HEK293 (cell line): Measurements from ENCODE around the gene ICE1.

Source experiments
- CTCF ChIA-PET: fragments of 350-600 bp; formaldehyde crosslinking; extraction: SDS; loops from one replicate; lab custom pipeline; 2021; ENCODE audit warnings: antibody characterized with exemption; lab: Yijun Ruan, JAX
- POLR2A ChIA-PET: fragments of 300-600 bp; formaldehyde crosslinking; extraction: SDS; loops from one replicate; lab custom pipeline; 2020; ENCODE audit warnings: antibody characterized with exemption, inconsistent platforms; lab: Yijun Ruan, JAX
- H3K27ac ChIP-seq: fragments of 200-500 bp; sonication (Bioruptor generic); 2 replicates; pipeline ENCODE4 v1.5.1; 2014; ENCODE audit warnings: low read depth, low read length, control low read depth, inconsistent platforms; ENCODE audit errors: extremely low read depth
- H3K36me3 ChIP-seq, 2 experiments: fragments of 200-500 bp in 1 of 2; sonication (Bioruptor generic) in 1 of 2; 1 replicate in 1 of 2; 2 replicates in 1 of 2; pipeline ENCODE4 v1.5.1; 2014 to 2017; ENCODE audit warnings: inconsistent platforms in 2 of 2, low read length in 2 of 2; ENCODE audit not compliant: control insufficient read depth in 2 of 2, insufficient read depth in 1 of 2
- H3K4me1 ChIP-seq: fragments of 200-500 bp; sonication (Bioruptor generic); 2 replicates; pipeline ENCODE4 v1.5.1; 2014; ENCODE audit warnings: mild to moderate bottlenecking, low read length, inconsistent platforms; ENCODE audit not compliant: control insufficient read depth, insufficient read depth
- H3K4me3 ChIP-seq: 2 replicates; pipeline ENCODE4 v1.5.1; 2011; ENCODE audit warnings: low read depth, mild to moderate bottlenecking, control low read depth, low read length, moderate library complexity
- H3K9me3 ChIP-seq: fragments of 200-500 bp; sonication (Bioruptor generic); 2 replicates; pipeline ENCODE4 v1.5.1; 2014; ENCODE audit warnings: low read depth, low read length, inconsistent platforms; ENCODE audit not compliant: control insufficient read depth, insufficient read depth
- HIC1 ChIP-seq: fragments of 450-650 bp; formaldehyde crosslinking; IDR thresholded peaks from 2 replicates; pipeline ENCODE4 v1.5.1; 2016; ENCODE audit warnings: missing biosample characterization, missing genetic modification characterization
- HOXA7 ChIP-seq: sonication (generic); formaldehyde crosslinking; IDR thresholded peaks from 2 replicates; pipeline ENCODE4 v1.8.1; 2022; ENCODE audit warnings: missing genetic modification reagents, borderline replicate concordance
- KLF16 ChIP-seq: fragments of 450-650 bp; formaldehyde crosslinking; IDR thresholded peaks from 2 replicates; pipeline ENCODE4 v1.5.1; 2017; ENCODE audit warnings: missing biosample characterization, missing genetic modification characterization
- YY2 ChIP-seq: fragments of 450-650 bp; formaldehyde crosslinking; IDR thresholded peaks from 2 replicates; pipeline ENCODE4 v1.5.1; 2016; ENCODE audit warnings: missing biosample characterization, missing genetic modification characterization
- ZBTB1 ChIP-seq: fragments of 450-650 bp; formaldehyde crosslinking; IDR thresholded peaks from 2 replicates; pipeline ENCODE4 v1.5.1; 2016; ENCODE audit warnings: missing biosample characterization, missing genetic modification characterization
- ZBTB7A ChIP-seq: fragments of 450-650 bp; formaldehyde crosslinking; IDR thresholded peaks from 2 replicates; pipeline ENCODE4 v1.5.1; 2016; ENCODE audit warnings: low read depth, missing biosample characterization, missing genetic modification characterization
- ZFP69B ChIP-seq: fragments of 450-650 bp; formaldehyde crosslinking; IDR thresholded peaks from 2 replicates; pipeline ENCODE4 v1.5.1; 2016; ENCODE audit warnings: missing biosample characterization, missing genetic modification characterization
- ZNF114 ChIP-seq: fragments of 450-650 bp; formaldehyde crosslinking; IDR thresholded peaks from 2 replicates; pipeline ENCODE4 v1.5.0; 2017; ENCODE audit warnings: missing biosample characterization, missing genetic modification characterization
- ZNF169 ChIP-seq: fragments of 450-650 bp; formaldehyde crosslinking; IDR thresholded peaks from 2 replicates; pipeline ENCODE4 v1.5.1; 2016; ENCODE audit warnings: missing biosample characterization, missing genetic modification characterization
- ZNF366 ChIP-seq: fragments of 450-650 bp; formaldehyde crosslinking; conservative IDR thresholded peaks from 2 replicates; pipeline ENCODE4 v1.5.1; 2016; ENCODE audit warnings: missing biosample characterization, missing genetic modification characterization
- ZNF433 ChIP-seq: fragments of 450-650 bp; formaldehyde crosslinking; IDR thresholded peaks from 2 replicates; pipeline ENCODE4 v1.5.1; 2016; ENCODE audit warnings: missing biosample characterization, missing genetic modification characterization, low read depth
- ZNF514 ChIP-seq: fragments of 450-650 bp; formaldehyde crosslinking; IDR thresholded peaks from 2 replicates; pipeline ENCODE4 v1.5.1; 2016; ENCODE audit warnings: missing biosample characterization, missing genetic modification characterization
- ZNF518A ChIP-seq: fragments of 450-650 bp; formaldehyde crosslinking; conservative IDR thresholded peaks from 2 replicates; pipeline ENCODE4 v1.5.1; 2016; ENCODE audit warnings: low read depth, missing biosample characterization, missing genetic modification characterization
- ZNF521 ChIP-seq: fragments of 450-650 bp; formaldehyde crosslinking; IDR thresholded peaks from 2 replicates; pipeline ENCODE4 v1.5.1; 2017; ENCODE audit warnings: missing biosample characterization, mild to moderate bottlenecking, missing genetic modification characterization
- ZNF530 ChIP-seq: fragments of 450-650 bp; formaldehyde crosslinking; IDR thresholded peaks from 2 replicates; pipeline ENCODE4 v1.5.1; 2016; ENCODE audit warnings: low read depth, missing biosample characterization, missing genetic modification characterization
- ZNF544 ChIP-seq: fragments of 450-650 bp; formaldehyde crosslinking; IDR thresholded peaks from 2 replicates; pipeline ENCODE4 v1.5.0; 2017; ENCODE audit warnings: missing biosample characterization, missing genetic modification characterization
- ZNF549 ChIP-seq: fragments of 450-650 bp; IDR thresholded peaks from 2 replicates; pipeline ENCODE4 v1.5.1; 2018; ENCODE audit warnings: missing biosample characterization, missing genetic modification characterization, mild to moderate bottlenecking, inconsistent platforms, moderate library complexity
- ZNF555 ChIP-seq: fragments of 450-650 bp; formaldehyde crosslinking; conservative IDR thresholded peaks from 2 replicates; pipeline ENCODE4 v1.5.1; 2017; ENCODE audit warnings: missing biosample characterization, mild to moderate bottlenecking, missing genetic modification characterization, inconsistent platforms
- ZNF596 ChIP-seq: fragments of 450-650 bp; IDR thresholded peaks from 2 replicates; pipeline ENCODE4 v1.5.0; 2018; ENCODE audit warnings: missing biosample characterization, mild to moderate bottlenecking, missing genetic modification characterization, moderate library complexity
- ZNF747 ChIP-seq: fragments of 450-650 bp; formaldehyde crosslinking; IDR thresholded peaks from 2 replicates; pipeline ENCODE4 v1.5.1; 2016; ENCODE audit warnings: missing biosample characterization, missing genetic modification characterization
- ZNF843 ChIP-seq: fragments of 450-650 bp; formaldehyde crosslinking; IDR thresholded peaks from 2 replicates; pipeline ENCODE4 v1.5.1; 2016; ENCODE audit warnings: missing biosample characterization, missing genetic modification characterization
- ZSCAN16 ChIP-seq: fragments of 450-650 bp; formaldehyde crosslinking; IDR thresholded peaks from 2 replicates; pipeline ENCODE4 v1.5.1; 2016; ENCODE audit warnings: missing biosample characterization, missing genetic modification characterization
- TF ChIP-seq, protein P1 (sequence below): fragments of 450-650 bp; formaldehyde crosslinking; IDR thresholded peaks from 2 replicates; pipeline ENCODE4 v1.5.1; 2016; ENCODE audit warnings: missing biosample characterization, missing genetic modification characterization

Gene ICE1

DNA sequence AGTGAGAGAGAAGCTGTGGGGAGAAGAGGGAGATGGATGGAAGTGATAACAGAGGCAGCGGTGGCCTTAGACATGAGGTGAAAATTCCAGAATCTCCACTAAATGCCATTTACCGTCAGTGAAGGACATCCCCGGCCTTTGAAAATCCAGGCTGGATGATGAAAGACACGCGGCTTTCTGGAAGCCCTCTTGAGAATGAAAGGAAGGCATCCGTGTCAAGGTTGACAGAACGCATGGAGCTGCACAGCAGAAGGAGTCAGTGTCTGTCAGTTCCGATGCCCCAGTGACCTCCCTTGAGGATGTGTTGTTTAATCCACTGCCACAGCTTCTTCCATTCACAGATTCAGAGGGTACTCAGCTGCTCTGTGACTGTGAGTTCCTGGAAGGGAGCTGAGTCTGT, 114.9 kb downstream of the ICE1 start (continued):
- no peak for TF ChIP-seq ZSCAN16 (tag by site-specific recombination)
- TF ChIP-seq KLF16 (tag by site-specific recombination), result no peak
- no peak for TF ChIP-seq HOXA7
- TF ChIP-seq ZNF514 (tag by site-specific recombination), result no peak

- Histone ChIP-seq H3K4me3 (no peak overlapping the region), H3K27ac (no peak overlapping the region), H3K4me1 (no peaks in the 10 kb centered on the region), H3K9me3 (no peaks in the 10 kb centered on the region), H3K36me3 (no peaks in the 10 kb centered on the region)
- CTCF ChIA-PET, result interaction anchor here (0.6 kb wide), 1 partner anchor 671 kb away, joined by 3 read pairs; no protein-coding TSS in a partner anchor
- POLR2A ChIA-PET, result no interaction called here
- TF ChIP-seq ZNF596 (tag by site-specific recombination), result no peak
- no peak for TF ChIP-seq ZNF521 (tag by site-specific recombination)
- TF ChIP-seq ZNF530 (tag by site-specific recombination), result no peak
- no peak for TF ChIP-seq ZNF549
- no peak for TF ChIP-seq YY2 (tag by site-specific recombination)
- TF ChIP-seq ZBTB1 (tag by site-specific recombination), result no peak
- TF ChIP-seq, protein P1, sequence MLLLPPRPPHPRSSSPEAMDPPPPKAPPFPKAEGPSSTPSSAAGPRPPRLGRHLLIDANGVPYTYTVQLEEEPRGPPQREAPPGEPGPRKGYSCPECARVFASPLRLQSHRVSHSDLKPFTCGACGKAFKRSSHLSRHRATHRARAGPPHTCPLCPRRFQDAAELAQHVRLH (tag by site-specific recombination), result no peak
- no peak for TF ChIP-seq ZNF114 (tag by site-specific recombination)
- TF ChIP-seq ZNF747 (tag by site-specific recombination), result no peak
- no peak for TF ChIP-seq ZFP69B (tag by site-specific recombination)
- no peak for TF ChIP-seq ZNF169 (tag by site-specific recombination)
- no peak for TF ChIP-seq ZBTB7A
- TF ChIP-seq ZNF555 (tag by site-specific recombination), result no peak
- no peak for TF ChIP-seq ZNF433
- no peak for TF ChIP-seq ZNF518A
- no peak for TF ChIP-seq HIC1 (tag by site-specific recombination)
- no peak for TF ChIP-seq ZNF366 (tag by site-specific recombination)
- no peak for TF ChIP-seq ZNF544
- TF ChIP-seq ZNF843 (tag by site-specific recombination), result no peak
These were observed 117.1 kb downstream of the ICE1 start for GRCh38 chr5:5539590-5539989.
